ENCODE data around the gene AGO3.

Gene AGO3

DNA sequence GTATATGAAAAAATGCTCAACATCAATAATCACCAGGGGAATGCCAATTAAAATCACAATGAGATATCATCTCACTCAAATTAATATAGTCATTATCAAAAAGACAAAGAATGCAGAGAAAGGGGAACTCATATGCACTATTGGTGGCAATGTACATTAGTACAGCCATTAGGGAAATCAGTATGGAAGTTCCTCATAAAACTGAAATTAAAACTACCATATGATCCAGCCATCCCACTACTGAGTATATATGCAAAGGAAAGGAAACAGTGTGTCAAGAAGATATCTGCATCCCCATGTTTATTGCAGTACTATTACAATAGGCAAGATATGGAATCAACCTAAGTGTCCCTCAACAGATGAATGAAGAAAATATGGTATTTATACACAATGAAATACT lies 120.9 kb downstream of the AGO3 start:
- no peak overlapping the region for H3K4me3 ChIP-seq (ENCODE audit: low read length)
- no peak overlapping the region for H3K27ac ChIP-seq (ENCODE audit: low read depth, low read length)
- H3K27me3 ChIP-seq (ENCODE audit: insufficient read depth, low read length): no peaks in the 10 kb centered on the region
- H3K4me1 ChIP-seq (ENCODE audit: insufficient read depth, low read length): no peaks in the 10 kb centered on the region
- peaks cover 22% of the 10 kb centered on the region for H3K36me3 ChIP-seq (ENCODE audit: insufficient read depth, low read length)
- no peaks in the 10 kb centered on the region for H3K9me3 ChIP-seq (ENCODE audit: insufficient read depth, low read depth, low read length)
- H3K9ac ChIP-seq (ENCODE audit: low read depth, low read length): no peak overlapping the region

- no peaks in the 10 kb centered on the region for H3K9me3 ChIP-seq (ENCODE audit: insufficient read depth, low read depth, low read length)
Observed at GRCh38 chr1:36053978-36054377, 123.1 kb downstream of the AGO3 start.

GRCh38 chr1:36055706-36056105 lies 124.8 kb downstream of the AGO3 start:
- Histone ChIP-seq H3K36me3 (ENCODE audit: insufficient read depth, low read length) (peaks cover 16% of the 10 kb centered on the region), H3K27me3 (ENCODE audit: insufficient read depth, low read length) (no peaks in the 10 kb centered on the region), H3K4me3 (ENCODE audit: low read length) (no peak overlapping the region), H3K27ac (ENCODE audit: low read depth, low read length) (no peak overlapping the region), H3K9me3 (ENCODE audit: insufficient read depth, low read depth, low read length) (no peaks in the 10 kb centered on the region), H3K4me1 (ENCODE audit: insufficient read depth, low read length) (no peaks in the 10 kb centered on the region), H3K9ac (ENCODE audit: low read depth, low read length) (no peak overlapping the region)
- 100% methylated on average over 5 of the region's 5 CpGs for WGBS

More at GRCh38 chr1:36053978-36054377, 123.1 kb downstream of the AGO3 start:
- H3K4me1 ChIP-seq (ENCODE audit: insufficient read depth, low read length): no peaks in the 10 kb centered on the region
- no peak overlapping the region for H3K27ac ChIP-seq (ENCODE audit: low read depth, low read length)
- H3K27me3 ChIP-seq (ENCODE audit: insufficient read depth, low read length): no peaks in the 10 kb centered on the region
- no peak overlapping the region for H3K9ac ChIP-seq (ENCODE audit: low read depth, low read length)
- H3K36me3 ChIP-seq (ENCODE audit: insufficient read depth, low read length): peaks cover 16% of the 10 kb centered on the region
- H3K4me3 ChIP-seq (ENCODE audit: low read length): no peak overlapping the region

- H3K9ac ChIP-seq (ENCODE audit: low read depth, low read length): no peak overlapping the region
- H3K4me3 ChIP-seq (ENCODE audit: low read length): no peak overlapping the region
- H3K27ac ChIP-seq (ENCODE audit: low read depth, low read length): no peak overlapping the region
- H3K27me3 ChIP-seq (ENCODE audit: insufficient read depth, low read length): no peaks in the 10 kb centered on the region
- H3K9me3 ChIP-seq (ENCODE audit: insufficient read depth, low read depth, low read length): no peaks in the 10 kb centered on the region
- no peaks in the 10 kb centered on the region for H3K36me3 ChIP-seq (ENCODE audit: insufficient read depth, low read length)
- H3K4me1 ChIP-seq (ENCODE audit: insufficient read depth, low read length): no peaks in the 10 kb centered on the region
- WGBS: no CpG with 5 or more reads among the region's 1 CpG
Observed at GRCh38 chr1:36062315-36062714, 131.4 kb downstream of the AGO3 start.

DNA sequence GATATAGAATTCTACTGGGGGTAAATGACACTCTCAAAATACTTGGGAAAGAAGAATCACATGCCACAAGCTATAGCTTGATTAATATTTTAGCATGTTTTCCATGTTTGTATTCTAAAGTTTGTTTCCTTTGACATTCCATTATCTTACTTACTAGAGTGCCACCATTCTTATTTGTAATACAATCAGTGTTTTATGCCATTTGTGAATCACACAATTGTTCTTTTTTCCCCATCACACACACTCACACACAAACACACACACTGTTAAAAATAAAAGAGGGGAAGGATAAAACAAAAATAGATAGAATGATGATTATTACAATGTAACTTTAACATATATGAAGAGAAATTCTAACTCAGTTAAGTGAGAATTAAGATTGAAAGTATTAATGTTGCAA lies 137.0 kb downstream of the AGO3 start:
- H3K4me1 ChIP-seq (ENCODE audit: insufficient read depth, low read length): peaks cover 9% of the 10 kb centered on the region
- no peak overlapping the region for H3K9ac ChIP-seq (ENCODE audit: low read depth, low read length)
- H3K36me3 ChIP-seq (ENCODE audit: insufficient read depth, low read length): no peaks in the 10 kb centered on the region
- no peak overlapping the region for H3K4me3 ChIP-seq (ENCODE audit: low read length)
- no peaks in the 10 kb centered on the region for H3K9me3 ChIP-seq (ENCODE audit: insufficient read depth, low read depth, low read length)
- no peak overlapping the region for H3K27ac ChIP-seq (ENCODE audit: low read depth, low read length)
- no peaks in the 10 kb centered on the region for H3K27me3 ChIP-seq (ENCODE audit: insufficient read depth, low read length)

- WGBS: 74% methylated on average over 2 of the region's 2 CpGs
Observed at GRCh38 chr1:36068866-36069265, 138.0 kb downstream of the AGO3 start.

GRCh38 chr1:36070349-36070748 lies 139.4 kb downstream of the AGO3 start:
- 72% methylated on average over 2 of the region's 2 CpGs for WGBS
- Histone ChIP-seq H3K9me3 (ENCODE audit: insufficient read depth, low read depth, low read length) (no peaks in the 10 kb centered on the region), H3K4me3 (ENCODE audit: low read length) (no peak overlapping the region), H3K27ac (ENCODE audit: low read depth, low read length) (no peak overlapping the region), H3K27me3 (ENCODE audit: insufficient read depth, low read length) (no peaks in the 10 kb centered on the region), H3K4me1 (ENCODE audit: insufficient read depth, low read length) (peaks cover 9% of the 10 kb centered on the region), H3K36me3 (ENCODE audit: insufficient read depth, low read length) (no peaks in the 10 kb centered on the region), H3K9ac (ENCODE audit: low read depth, low read length) (no peak overlapping the region)

More at GRCh38 chr1:36068866-36069265, 138.0 kb downstream of the AGO3 start:
- no peaks in the 10 kb centered on the region for H3K27me3 ChIP-seq (ENCODE audit: insufficient read depth, low read length)
- H3K9me3 ChIP-seq (ENCODE audit: insufficient read depth, low read depth, low read length): no peaks in the 10 kb centered on the region
- no peak overlapping the region for H3K9ac ChIP-seq (ENCODE audit: low read depth, low read length)
- H3K4me1 ChIP-seq (ENCODE audit: insufficient read depth, low read length): peaks cover 9% of the 10 kb centered on the region
- H3K27ac ChIP-seq (ENCODE audit: low read depth, low read length): no peak overlapping the region
- H3K36me3 ChIP-seq (ENCODE audit: insufficient read depth, low read length): no peaks in the 10 kb centered on the region
- no peak overlapping the region for H3K4me3 ChIP-seq (ENCODE audit: low read length)

DNA sequence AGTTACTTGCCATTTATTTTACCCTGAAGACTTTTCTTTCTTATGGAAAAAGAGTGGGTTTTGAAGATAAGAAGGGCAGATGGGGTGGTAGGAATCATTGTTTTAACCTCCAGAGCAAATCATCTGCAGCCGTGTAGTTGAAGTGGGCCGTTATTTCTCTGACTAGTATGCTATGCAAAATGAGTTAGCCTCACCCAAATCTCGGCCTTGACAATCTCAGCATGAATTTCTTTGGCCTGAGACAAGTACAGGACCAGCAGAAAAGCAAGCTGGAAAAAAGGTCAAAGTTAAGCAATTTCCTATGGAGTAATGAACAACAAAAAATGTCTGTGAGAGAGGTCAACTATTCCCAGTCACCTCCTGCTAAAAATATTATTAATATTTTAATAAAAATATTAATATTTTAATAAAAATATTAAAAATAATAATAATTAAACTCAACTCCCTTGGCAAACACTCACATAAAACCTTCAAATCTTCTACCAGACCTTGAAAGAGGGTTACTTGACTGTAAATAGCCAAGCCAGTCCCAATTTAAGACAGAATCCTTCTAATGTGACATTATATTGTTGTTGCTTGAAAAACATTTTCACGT lies 146.2 kb downstream of the AGO3 start:
- Histone ChIP-seq H3K27ac (ENCODE audit: low read depth, low read length) (no peak overlapping the region), H3K27me3 (ENCODE audit: insufficient read depth, low read length) (no peaks in the 10 kb centered on the region; the same call in 1 of the 2 replicates), H3K4me1 (ENCODE audit: insufficient read depth, low read length) (no peaks in the 10 kb centered on the region), H3K36me3 (ENCODE audit: insufficient read depth, low read length) (no peaks in the 10 kb centered on the region), H3K9me3 (ENCODE audit: insufficient read depth, low read depth, low read length) (no peaks in the 10 kb centered on the region), H3K4me3 (ENCODE audit: low read length) (no peak overlapping the region), H3K9ac (ENCODE audit: low read depth, low read length) (no peak overlapping the region)
- 73% methylated on average over 4 of the region's 4 CpGs for WGBS

GRCh38 chr1:36080236-36080635 lies 149.3 kb downstream of the AGO3 start:
- Histone ChIP-seq H3K36me3 (ENCODE audit: insufficient read depth, low read length) (no peaks in the 10 kb centered on the region), H3K9me3 (ENCODE audit: insufficient read depth, low read depth, low read length) (no peaks in the 10 kb centered on the region), H3K27me3 (ENCODE audit: insufficient read depth, low read length) (no peaks in the 10 kb centered on the region; the same call in 1 of the 2 replicates), H3K4me1 (ENCODE audit: insufficient read depth, low read length) (no peaks in the 10 kb centered on the region; the same call in 1 of the 2 replicates), H3K9ac (ENCODE audit: low read depth, low read length) (no peak overlapping the region), H3K27ac (ENCODE audit: low read depth, low read length) (no peak overlapping the region), H3K4me3 (ENCODE audit: low read length) (no peak overlapping the region)
- 94% methylated on average over 3 of the region's 3 CpGs for WGBS

- Histone ChIP-seq H3K4me1 (ENCODE audit: insufficient read depth, low read length) (no peaks in the 10 kb centered on the region; the same call in 1 of the 2 replicates), H3K4me3 (ENCODE audit: low read length) (no peak overlapping the region), H3K9ac (ENCODE audit: low read depth, low read length) (no peak overlapping the region), H3K36me3 (ENCODE audit: insufficient read depth, low read length) (no peaks in the 10 kb centered on the region), H3K27me3 (ENCODE audit: insufficient read depth, low read length) (no peaks in the 10 kb centered on the region; the same call in 1 of the 2 replicates), H3K9me3 (ENCODE audit: insufficient read depth, low read depth, low read length) (no peaks in the 10 kb centered on the region), H3K27ac (ENCODE audit: low read depth, low read length) (no peak overlapping the region)
- WGBS: 87% methylated on average over 6 of the region's 6 CpGs
Observed at GRCh38 chr1:36080801-36081200, 149.9 kb downstream of the AGO3 start.

GRCh38 chr1:36081926-36082485 lies 151.1 kb downstream of the AGO3 start:
- Histone ChIP-seq H3K9me3 (ENCODE audit: insufficient read depth, low read depth, low read length) (no peaks in the 10 kb centered on the region), H3K27ac (ENCODE audit: low read depth, low read length) (no peak overlapping the region), H3K27me3 (ENCODE audit: insufficient read depth, low read length) (no peaks in the 10 kb centered on the region; the same call in 1 of the 2 replicates), H3K9ac (ENCODE audit: low read depth, low read length) (no peak overlapping the region), H3K36me3 (ENCODE audit: insufficient read depth, low read length) (no peaks in the 10 kb centered on the region), H3K4me1 (ENCODE audit: insufficient read depth, low read length) (no peaks in the 10 kb centered on the region; the same call in 1 of the 2 replicates), H3K4me3 (ENCODE audit: low read length) (no peak overlapping the region)
- 85% methylated on average over 3 of the region's 3 CpGs for WGBS
